Ishikawa (cell line): ENCODE results near the gene THSD7A.

Source experiments
- CEBPB ChIP-seq: IDR thresholded peaks from 2 replicates; pipeline ENCODE4 v1.6.1; 2012
- CREB1 ChIP-seq: IDR thresholded peaks from 2 replicates; pipeline ENCODE4 v1.6.1; 2012; ENCODE audit warnings: low read depth
- EP300 ChIP-seq: IDR thresholded peaks from 2 replicates; pipeline ENCODE4 v1.6.1; 2012; ENCODE audit warnings: borderline replicate concordance
- RAD21 ChIP-seq: IDR thresholded peaks from 2 replicates; pipeline ENCODE4 v1.6.1; 2012; ENCODE audit warnings: low read depth
- TAF1 ChIP-seq: IDR thresholded peaks from 2 replicates; pipeline ENCODE4 v1.6.1; 2012; ENCODE audit warnings: low read depth, mild to moderate bottlenecking

- TF ChIP-seq CEBPB: no peak
- TF ChIP-seq EP300: no peak
- no peak for TF ChIP-seq TAF1
- no peak for TF ChIP-seq RAD21
- no peak for TF ChIP-seq CREB1
Observed at GRCh38 chr7:11707606-11708193, 124.3 kb downstream of the THSD7A start.
